GM12878 (cell line): ENCODE data around the gene TGFBRAP1. TPM values are rescaled to one million over a fixed set of nuclear protein-coding genes. Genes with fewer than 3 reads are reported as not detected.

Experiments used
- ATAC-seq: fragments of 200-7000 bp; cut with Tn5 transposase; 3 replicates; pipeline ENCODE4 v1.9.1; 2020; ENCODE audit warnings: mild to moderate bottlenecking, moderate library complexity
- BruUV-seq: library from RNA; stranded (reverse); fragments of 400-500 nt; replicated peaks from 2 replicates; lab custom pipeline; 2021; lab: Mats Ljungman, UMichigan
- CTCF ChIA-PET: fragments of 300-600 bp; sonication (Branson Sonifier 250); formaldehyde crosslinking; extraction: SDS; loops from one replicate; lab custom pipeline; 2021; ENCODE audit warnings: inconsistent platforms; lab: Yijun Ruan, JAX
- POLR2A ChIA-PET: fragments of 350-600 bp; formaldehyde crosslinking; extraction: SDS; loops from one replicate; lab custom pipeline; 2021; ENCODE audit warnings: inconsistent platforms; lab: Charles Lee
- RAD21 ChIA-PET: fragments of 300-600 bp; sonication (Branson Sonifier 250); formaldehyde crosslinking; loops from one replicate; lab custom pipeline; 2023; ENCODE audit warnings: antibody characterized with exemption; ENCODE audit not compliant: unreplicated experiment; lab: Charles Lee
- SMC1A ChIA-PET: fragments of 300-600 bp; sonication (Branson Sonifier 250); formaldehyde crosslinking; loops from one replicate; lab custom pipeline; 2023; ENCODE audit not compliant: unreplicated experiment, uncharacterized antibody; lab: Charles Lee
- DNase-seq: peaks from one replicate; pipeline ENCODE4 v3.0.0-alpha.2; 2011; ENCODE audit warnings: low read depth, low spot score
- FAIRE-seq: peaks from 3 replicates; lab custom pipeline; 2011; peaks lifted over from hg19 to GRCh38; lab: Jason Lieb, UNC
- H2AFZ ChIP-seq: 2 replicates; pipeline ENCODE4 v1.6.0; 2011; ENCODE audit warnings: low read depth, low read length, control low read depth; ENCODE audit not compliant: control insufficient read depth
- H3K27ac ChIP-seq: 2 replicates; pipeline ENCODE4 v1.5.1; 2011; ENCODE audit warnings: control low read depth; ENCODE audit not compliant: control insufficient read depth, insufficient read depth
- H3K27me3 ChIP-seq, 2 experiments: replicated peaks in 1 of 2; 2 replicates each; pipeline versions ENCODE4 v1.6.0 to v1.6.1; 2011; ENCODE audit warnings: low read length in 1 of 2; ENCODE audit not compliant: control insufficient read depth in 2 of 2, insufficient read depth in 2 of 2
- H3K36me3 ChIP-seq, 2 experiments: 2 replicates each; pipeline ENCODE4 v1.5.1; 2011; ENCODE audit warnings: low read length in 1 of 2; ENCODE audit not compliant: control insufficient read depth in 2 of 2, insufficient read depth in 2 of 2
- H3K4me1 ChIP-seq: 2 replicates; pipeline ENCODE4 v1.6.1; 2011; ENCODE audit warnings: mild to moderate bottlenecking, low read length, moderate library complexity, mixed read lengths; ENCODE audit not compliant: control insufficient read depth, insufficient read depth
- H3K4me2 ChIP-seq: 2 replicates; pipeline ENCODE4 v1.6.0; 2011; ENCODE audit warnings: control low read depth; ENCODE audit not compliant: control insufficient read depth, insufficient read depth
- H3K4me3 ChIP-seq: fragments of 200-600 bp; sonication (generic); 2 replicates; pipeline ENCODE4 v1.5.1; 2016
- H3K79me2 ChIP-seq: 2 replicates; pipeline ENCODE4 v1.6.0; 2011; ENCODE audit warnings: low read length; ENCODE audit not compliant: control insufficient read depth, insufficient read depth
- H3K9ac ChIP-seq: 2 replicates; pipeline ENCODE4 v1.8.0; 2011; ENCODE audit warnings: low read length, control low read depth, mixed read lengths; ENCODE audit not compliant: control insufficient read depth, insufficient read depth
- H3K9me3 ChIP-seq: replicated peaks from 3 replicates; pipeline ENCODE4 v1.5.1; 2011; ENCODE audit warnings: mild to moderate bottlenecking, low read length; ENCODE audit not compliant: control insufficient read depth, insufficient read depth
- H4K20me1 ChIP-seq: 2 replicates; pipeline ENCODE4 v1.6.0; 2011; ENCODE audit not compliant: control insufficient read depth, insufficient read depth
- ATF7 ChIP-seq: fragments of 450-650 bp; IDR thresholded peaks from 2 replicates; pipeline ENCODE4 v1.6.1; 2016; ENCODE audit warnings: low read depth, mild to moderate bottlenecking
- JUND ChIP-seq: IDR thresholded peaks from 2 replicates; pipeline ENCODE4 v1.6.1; 2012; ENCODE audit warnings: low read depth, mild to moderate bottlenecking, low read length, improper control_type of control experiment, moderate library complexity
- POLR2AphosphoS5 ChIP-seq: IDR thresholded peaks from 2 replicates; pipeline ENCODE4 v1.6.1; 2011; ENCODE audit warnings: mild to moderate bottlenecking, low read length, inconsistent platforms
- SMAD1 ChIP-seq: fragments of 450-650 bp; IDR thresholded peaks from 2 replicates; pipeline ENCODE4 v1.6.1; 2018; ENCODE audit warnings: mild to moderate bottlenecking, low read depth; ENCODE audit not compliant: partially characterized antibody
- TARDBP ChIP-seq: IDR thresholded peaks from 2 replicates; pipeline ENCODE4 v1.6.1; 2016; ENCODE audit warnings: borderline replicate concordance
- WRNIP1 ChIP-seq: IDR thresholded peaks from 2 replicates; pipeline ENCODE4 v1.6.1; 2011; ENCODE audit warnings: low read depth, low read length, improper control_type of control experiment, borderline replicate concordance
- ZNF622 ChIP-seq: fragments of 450-650 bp; IDR thresholded peaks from 2 replicates; pipeline ENCODE4 v1.6.1; 2017; ENCODE audit warnings: mild to moderate bottlenecking, inconsistent platforms
- WGBS: methylation state at CpG from one replicate; pipeline ENCODE4 v1.1.6; 2016; ENCODE audit warnings: low lambda C conversion rate; ENCODE audit not compliant: insufficient replicate concordance, insufficient coverage; ENCODE audit errors: missing lambda C conversion rate; 5-methylcytosine and 5-hydroxymethylcytosine counted together
- in situ Hi-C: fragments of 300-500 bp; cut with MboI; formaldehyde crosslinking; loops from 9 replicates; pipeline ENCODE4 v1.14.3; 2018; ENCODE audit warnings: mixed read lengths
- intact Hi-C: fragments of 100-400 bp; cut with micrococcal nuclease; formaldehyde crosslinking; loops from one replicate; pipeline ENCODE4 v1.14.2; 2022; ENCODE audit not compliant: unreplicated experiment
- polyA plus RNA-seq, 11 experiments: library from polyadenylated mRNA; depleted of rRNA in 4 of 11; unstranded in 6 of 11; stranded (reverse) in 5 of 11; fragments of >200 nt; fragmentation: Nextera tagmentation in 4 of 11; fragmentation: Illumina TruSeq in 1 of 11; extraction: Ambion mirVana in 4 of 11; extraction: Trizol in 1 of 11; gene quantifications; 1 replicate in 1 of 11; 2 replicates in 10 of 11; pipeline versions ENCODE4 v1.2.1 to v1.2.3, GENCODE V29; 2011 to 2016; ENCODE audit warnings: inconsistent platforms in 2 of 11, missing spikeins in 2 of 11, low read depth in 1 of 11
- total RNA-seq, 4 experiments: library from RNA; depleted of rRNA in 3 of 4; stranded (reverse); fragments of >200 nt in 3 of 4; fragmentation: Illumina TruSeq in 1 of 4; extraction: Trizol in 1 of 4; gene quantifications; 2 replicates each; pipeline versions ENCODE4 v1.2.1 to v1.2.3, GENCODE V29; 2013 to 2021
- TF ChIP-seq, protein P1 (sequence below): fragments of 150-350 bp; IDR thresholded peaks from 2 replicates; pipeline ENCODE4 v1.6.1; 2016; ENCODE audit warnings: low read depth, low read length
- TF ChIP-seq, protein P2 (sequence below): fragments of 450-650 bp; conservative IDR thresholded peaks from 2 replicates; pipeline ENCODE4 v1.6.1; 2017; ENCODE audit warnings: mild to moderate bottlenecking, moderate library complexity
- TF ChIP-seq, protein P3 (sequence below): IDR thresholded peaks from 2 replicates; pipeline ENCODE4 v1.6.1; 2012; ENCODE audit warnings: low read depth, low read length, improper control_type of control experiment
- TF ChIP-seq, protein P4 (sequence below): IDR thresholded peaks from 2 replicates; pipeline ENCODE4 v1.6.1; 2011; ENCODE audit warnings: mild to moderate bottlenecking, low read depth, low read length, moderate library complexity; ENCODE audit not compliant: insufficient replicate concordance
- TF ChIP-seq, protein P5 (sequence below): fragments of 450-650 bp; IDR thresholded peaks from 2 replicates; pipeline ENCODE4 v1.6.1; 2017; ENCODE audit warnings: mild to moderate bottlenecking, moderate library complexity

TGFBRAP1 gene
- total and polyA plus RNA-seq, 10 of the 15 experiments (the other 5 are each of a cell fraction or from before 2014, with no cell fraction given): 7.9 to 37.4 (median 23.7) TPM

DNA sequence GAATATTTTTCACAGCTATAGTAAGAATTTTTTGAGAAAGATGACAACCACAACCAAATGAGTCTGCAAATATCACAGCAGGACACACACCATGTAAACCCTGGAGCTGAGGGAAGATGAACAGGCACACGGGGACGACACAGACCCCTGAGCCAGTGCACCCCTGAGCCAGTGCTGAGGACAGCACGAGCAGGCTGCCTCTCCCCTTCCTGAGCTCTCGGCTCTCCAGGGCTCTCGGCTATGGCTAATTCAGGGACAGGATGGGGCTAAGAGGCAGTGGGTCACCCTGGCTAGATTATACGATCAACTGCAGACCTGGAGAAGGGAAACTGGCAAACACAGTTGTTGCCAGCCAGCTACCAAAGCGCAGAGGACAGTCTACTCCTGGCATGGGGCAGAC lies 41.4 kb downstream of the TGFBRAP1 start:
- ATAC-seq: no peak
- Histone ChIP-seq H2AFZ (no peak overlapping the region), H3K36me3 (peaks cover 16 to 35% of the 10 kb centered on the region in 2 experiments), H3K9me3 (no peaks in the 10 kb centered on the region), H3K4me1 (no peaks in the 10 kb centered on the region), H3K4me3 (no peak overlapping the region), H4K20me1 (no peaks in the 10 kb centered on the region), H3K9ac (no peak overlapping the region), H3K27me3 (no peaks in the 10 kb centered on the region), H3K79me2 (no peaks in the 10 kb centered on the region), H3K27ac (no peak overlapping the region), H3K4me2 (no peak overlapping the region)
- no TSS peak for BruUV-seq
- ChIA-PET CTCF (interaction anchor here (0.6 to 1.7 kb wide), 20 partner anchors 9 to 817 kb away, joined by 3 to 9 read pairs (median 3); no protein-coding TSS in a partner anchor), SMC1A (interaction anchor here (0.7 to 1.5 kb wide), 4 partner anchors 23 to 59 kb away, joined by 3 to 4 read pairs (median 4); no protein-coding TSS in a partner anchor), POLR2A (interaction anchor here (0.9 kb wide), 1 partner anchor 41 kb away, joined by 3 read pairs; no protein-coding TSS in a partner anchor), RAD21 (interaction anchor here (1.0 to 1.8 kb wide), 4 partner anchors 40 to 173 kb away, joined by 3 to 8 read pairs (median 4); partner anchors contain the start of gene C2orf49)
- intact Hi-C loops (no loop called here), in situ Hi-C loops (no loop called here)
- no peak for DNase-seq
- no peak for FAIRE-seq
- WGBS: 99% methylated on average over 7 of the region's 7 CpGs
- no peak for TF ChIP-seq WRNIP1
- TF ChIP-seq ATF7: no peak
- TF ChIP-seq, protein P1, sequence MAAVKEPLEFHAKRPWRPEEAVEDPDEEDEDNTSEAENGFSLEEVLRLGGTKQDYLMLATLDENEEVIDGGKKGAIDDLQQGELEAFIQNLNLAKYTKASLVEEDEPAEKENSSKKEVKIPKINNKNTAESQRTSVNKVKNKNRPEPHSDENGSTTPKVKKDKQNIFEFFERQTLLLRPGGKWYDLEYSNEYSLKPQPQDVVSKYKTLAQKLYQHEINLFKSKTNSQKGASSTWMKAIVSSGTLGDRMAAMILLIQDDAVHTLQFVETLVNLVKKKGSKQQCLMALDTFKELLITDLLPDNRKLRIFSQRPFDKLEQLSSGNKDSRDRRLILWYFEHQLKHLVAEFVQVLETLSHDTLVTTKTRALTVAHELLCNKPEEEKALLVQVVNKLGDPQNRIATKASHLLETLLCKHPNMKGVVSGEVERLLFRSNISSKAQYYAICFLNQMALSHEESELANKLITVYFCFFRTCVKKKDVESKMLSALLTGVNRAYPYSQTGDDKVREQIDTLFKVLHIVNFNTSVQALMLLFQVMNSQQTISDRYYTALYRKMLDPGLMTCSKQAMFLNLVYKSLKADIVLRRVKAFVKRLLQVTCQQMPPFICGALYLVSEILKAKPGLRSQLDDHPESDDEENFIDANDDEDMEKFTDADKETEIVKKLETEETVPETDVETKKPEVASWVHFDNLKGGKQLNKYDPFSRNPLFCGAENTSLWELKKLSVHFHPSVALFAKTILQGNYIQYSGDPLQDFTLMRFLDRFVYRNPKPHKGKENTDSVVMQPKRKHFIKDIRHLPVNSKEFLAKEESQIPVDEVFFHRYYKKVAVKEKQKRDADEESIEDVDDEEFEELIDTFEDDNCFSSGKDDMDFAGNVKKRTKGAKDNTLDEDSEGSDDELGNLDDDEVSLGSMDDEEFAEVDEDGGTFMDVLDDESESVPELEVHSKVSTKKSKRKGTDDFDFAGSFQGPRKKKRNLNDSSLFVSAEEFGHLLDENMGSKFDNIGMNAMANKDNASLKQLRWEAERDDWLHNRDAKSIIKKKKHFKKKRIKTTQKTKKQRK: no peak
- TF ChIP-seq JUND: no peak
- no peak for TF ChIP-seq SMAD1
- no peak for TF ChIP-seq POLR2AphosphoS5
- TF ChIP-seq ZNF622: no peak
- TF ChIP-seq, protein P2, sequence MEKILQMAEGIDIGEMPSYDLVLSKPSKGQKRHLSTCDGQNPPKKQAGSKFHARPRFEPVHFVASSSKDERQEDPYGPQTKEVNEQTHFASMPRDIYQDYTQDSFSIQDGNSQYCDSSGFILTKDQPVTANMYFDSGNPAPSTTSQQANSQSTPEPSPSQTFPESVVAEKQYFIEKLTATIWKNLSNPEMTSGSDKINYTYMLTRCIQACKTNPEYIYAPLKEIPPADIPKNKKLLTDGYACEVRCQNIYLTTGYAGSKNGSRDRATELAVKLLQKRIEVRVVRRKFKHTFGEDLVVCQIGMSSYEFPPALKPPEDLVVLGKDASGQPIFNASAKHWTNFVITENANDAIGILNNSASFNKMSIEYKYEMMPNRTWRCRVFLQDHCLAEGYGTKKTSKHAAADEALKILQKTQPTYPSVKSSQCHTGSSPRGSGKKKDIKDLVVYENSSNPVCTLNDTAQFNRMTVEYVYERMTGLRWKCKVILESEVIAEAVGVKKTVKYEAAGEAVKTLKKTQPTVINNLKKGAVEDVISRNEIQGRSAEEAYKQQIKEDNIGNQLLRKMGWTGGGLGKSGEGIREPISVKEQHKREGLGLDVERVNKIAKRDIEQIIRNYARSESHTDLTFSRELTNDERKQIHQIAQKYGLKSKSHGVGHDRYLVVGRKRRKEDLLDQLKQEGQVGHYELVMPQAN: no peak
- TF ChIP-seq, protein P3, sequence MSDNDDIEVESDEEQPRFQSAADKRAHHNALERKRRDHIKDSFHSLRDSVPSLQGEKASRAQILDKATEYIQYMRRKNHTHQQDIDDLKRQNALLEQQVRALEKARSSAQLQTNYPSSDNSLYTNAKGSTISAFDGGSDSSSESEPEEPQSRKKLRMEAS: no peak
- TF ChIP-seq, protein P4, sequence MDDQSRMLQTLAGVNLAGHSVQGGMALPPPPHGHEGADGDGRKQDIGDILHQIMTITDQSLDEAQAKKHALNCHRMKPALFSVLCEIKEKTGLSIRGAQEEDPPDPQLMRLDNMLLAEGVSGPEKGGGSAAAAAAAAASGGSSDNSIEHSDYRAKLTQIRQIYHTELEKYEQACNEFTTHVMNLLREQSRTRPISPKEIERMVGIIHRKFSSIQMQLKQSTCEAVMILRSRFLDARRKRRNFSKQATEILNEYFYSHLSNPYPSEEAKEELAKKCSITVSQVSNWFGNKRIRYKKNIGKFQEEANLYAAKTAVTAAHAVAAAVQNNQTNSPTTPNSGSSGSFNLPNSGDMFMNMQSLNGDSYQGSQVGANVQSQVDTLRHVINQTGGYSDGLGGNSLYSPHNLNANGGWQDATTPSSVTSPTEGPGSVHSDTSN: no peak
- TF ChIP-seq TARDBP: no peak
- TF ChIP-seq, protein P5, sequence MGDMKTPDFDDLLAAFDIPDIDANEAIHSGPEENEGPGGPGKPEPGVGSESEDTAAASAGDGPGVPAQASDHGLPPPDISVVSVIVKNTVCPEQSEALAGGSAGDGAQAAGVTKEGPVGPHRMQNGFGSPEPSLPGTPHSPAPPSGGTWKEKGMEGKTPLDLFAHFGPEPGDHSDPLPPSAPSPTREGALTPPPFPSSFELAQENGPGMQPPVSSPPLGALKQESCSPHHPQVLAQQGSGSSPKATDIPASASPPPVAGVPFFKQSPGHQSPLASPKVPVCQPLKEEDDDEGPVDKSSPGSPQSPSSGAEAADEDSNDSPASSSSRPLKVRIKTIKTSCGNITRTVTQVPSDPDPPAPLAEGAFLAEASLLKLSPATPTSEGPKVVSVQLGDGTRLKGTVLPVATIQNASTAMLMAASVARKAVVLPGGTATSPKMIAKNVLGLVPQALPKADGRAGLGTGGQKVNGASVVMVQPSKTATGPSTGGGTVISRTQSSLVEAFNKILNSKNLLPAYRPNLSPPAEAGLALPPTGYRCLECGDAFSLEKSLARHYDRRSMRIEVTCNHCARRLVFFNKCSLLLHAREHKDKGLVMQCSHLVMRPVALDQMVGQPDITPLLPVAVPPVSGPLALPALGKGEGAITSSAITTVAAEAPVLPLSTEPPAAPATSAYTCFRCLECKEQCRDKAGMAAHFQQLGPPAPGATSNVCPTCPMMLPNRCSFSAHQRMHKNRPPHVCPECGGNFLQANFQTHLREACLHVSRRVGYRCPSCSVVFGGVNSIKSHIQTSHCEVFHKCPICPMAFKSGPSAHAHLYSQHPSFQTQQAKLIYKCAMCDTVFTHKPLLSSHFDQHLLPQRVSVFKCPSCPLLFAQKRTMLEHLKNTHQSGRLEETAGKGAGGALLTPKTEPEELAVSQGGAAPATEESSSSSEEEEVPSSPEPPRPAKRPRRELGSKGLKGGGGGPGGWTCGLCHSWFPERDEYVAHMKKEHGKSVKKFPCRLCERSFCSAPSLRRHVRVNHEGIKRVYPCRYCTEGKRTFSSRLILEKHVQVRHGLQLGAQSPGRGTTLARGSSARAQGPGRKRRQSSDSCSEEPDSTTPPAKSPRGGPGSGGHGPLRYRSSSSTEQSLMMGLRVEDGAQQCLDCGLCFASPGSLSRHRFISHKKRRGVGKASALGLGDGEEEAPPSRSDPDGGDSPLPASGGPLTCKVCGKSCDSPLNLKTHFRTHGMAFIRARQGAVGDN: no peak
